ENCODE results near the gene TADA2A. TPM values are rescaled to one million over a fixed set of nuclear protein-coding genes. Genes with fewer than 3 reads are reported as not detected.

Gene TADA2A
- total RNA-seq, 1 donor from 2014 or later: 36.2 TPM

GRCh38 chr17:37520174-37520573 lies 113.5 kb downstream of the TADA2A start:
- intact Hi-C loops (cut with micrococcal nuclease): no loop called here

GRCh38 chr17:37521821-37522220 lies 115.1 kb downstream of the TADA2A start:
- intact Hi-C loops (cut with micrococcal nuclease): no loop called here

- intact Hi-C loops (cut with micrococcal nuclease): no loop called here
Observed at GRCh38 chr17:37523715-37524219, 117.1 kb downstream of the TADA2A start.

GRCh38 chr17:37527249-37527851 lies 120.7 kb downstream of the TADA2A start:
- intact Hi-C loops (cut with micrococcal nuclease): loop anchor here (1.0 kb wide), 2 partner anchors 264 to 290 kb away; no protein-coding TSS in a partner anchor

Other genes with a start within 250 kb of the TADA2A start
- gene C17orf78, start 30.9 kb upstream of the TADA2A start, total RNA-seq: not detected in 2 replicates
- 53.4 and 55.2 TPM in 2 replicates for gene ACACA, start 50 bp upstream of the TADA2A start, total RNA-seq
- gene DUSP14, start 83.0 kb downstream of the TADA2A start, total RNA-seq: 12.7 and 13.0 TPM in 2 replicates
- gene SYNRG, start 202.5 kb downstream of the TADA2A start, total RNA-seq: 127 and 131 TPM in 2 replicates
- 34.7 and 39.2 TPM in 2 replicates for gene DDX52, start 236.6 kb downstream of the TADA2A start, total RNA-seq

All from T-helper 1 cell treated with Interleukin-12 subunit alpha and Interleukin-12 subunit beta and Interleukin-4 antibody, amounts not matched to agents 30 ng/mL and 1 ng/mL, for 36 hours (primary cell).